ENCODE data around the gene TMEM117. TPM values are rescaled to one million over a fixed set of nuclear protein-coding genes. Genes with fewer than 3 reads are reported as not detected.
"Not testable (repeated sequence)": the region's sequence is repeated elsewhere in the genome, so short reads cannot be mapped to it uniquely, and the experiment has no call there.

The TMEM117 gene
- polyA plus RNA-seq, 1 donor: 14.0 TPM

- DNase-seq: no peak
These were observed 460.8 kb downstream of the TMEM117 start for GRCh38 chr12:44296624-44297197.

- DNase-seq: no peak
These were observed 463.6 kb downstream of the TMEM117 start for GRCh38 chr12:44299524-44299923.

GRCh38 chr12:44307506-44308168, 471.8 kb downstream of the TMEM117 start:
- no peak for DNase-seq

- DNase-seq: no peak
These were observed 477.3 kb downstream of the TMEM117 start for GRCh38 chr12:44313188-44313587.

- no peak for DNase-seq
These were observed 478.2 kb downstream of the TMEM117 start for GRCh38 chr12:44314007-44314500.

- DNase-seq: peak; percentile 13
These were observed 481.8 kb downstream of the TMEM117 start for GRCh38 chr12:44317651-44318126.

GRCh38 chr12:44331269-44331668, 495.4 kb downstream of the TMEM117 start:
- no peak for DNase-seq

GRCh38 chr12:44334347-44334746, 498.5 kb downstream of the TMEM117 start:
- DNase-seq: no peak

GRCh38 chr12:44335030-44335429, 499.1 kb downstream of the TMEM117 start:
- DNase-seq: no peak

GRCh38 chr12:44336577-44336976, 500.7 kb downstream of the TMEM117 start:
- no peak for DNase-seq

- DNase-seq: no peak
These were observed 506.5 kb downstream of the TMEM117 start for GRCh38 chr12:44342371-44342770.

GRCh38 chr12:44347145-44347544, 511.3 kb downstream of the TMEM117 start:
- DNase-seq: no peak

- DNase-seq: no peak
These were observed 521.6 kb downstream of the TMEM117 start for GRCh38 chr12:44357494-44357893.

GRCh38 chr12:44358636-44359035, 522.8 kb downstream of the TMEM117 start:
- no peak for DNase-seq

- DNase-seq: no peak
These were observed 527.1 kb downstream of the TMEM117 start for GRCh38 chr12:44362947-44363346.

- DNase-seq: no peak
These were observed 531.3 kb downstream of the TMEM117 start for GRCh38 chr12:44367136-44367535.

GRCh38 chr12:44367916-44368315, 532.0 kb downstream of the TMEM117 start:
- no peak for DNase-seq

- no peak for DNase-seq
These were observed 534.1 kb downstream of the TMEM117 start for GRCh38 chr12:44369998-44370397.

- DNase-seq: no peak
These were observed 535.1 kb downstream of the TMEM117 start for GRCh38 chr12:44370982-44371381.

GRCh38 chr12:44372259-44372658, 536.4 kb downstream of the TMEM117 start:
- no peak for DNase-seq

- no peak for DNase-seq
These were observed 539.8 kb downstream of the TMEM117 start for GRCh38 chr12:44375694-44376093.

- DNase-seq: no peak
These were observed 541.7 kb downstream of the TMEM117 start for GRCh38 chr12:44377443-44378187.

GRCh38 chr12:44379113-44379512, 543.2 kb downstream of the TMEM117 start:
- DNase-seq: not testable (repeated sequence)

All from left kidney (tissue), 2 donors.